Measurements from ENCODE around the gene SPRY4. TPM values are rescaled to one million over a fixed set of nuclear protein-coding genes. Genes with fewer than 3 reads are reported as not detected.
"Not testable (repeated sequence)": the region's sequence is repeated elsewhere in the genome, so short reads cannot be mapped to it uniquely, and the experiment has no call there.

SPRY4 gene
- total RNA-seq, 2 donors from 2014 or later: 1.1 to 1.4 TPM

DNA sequence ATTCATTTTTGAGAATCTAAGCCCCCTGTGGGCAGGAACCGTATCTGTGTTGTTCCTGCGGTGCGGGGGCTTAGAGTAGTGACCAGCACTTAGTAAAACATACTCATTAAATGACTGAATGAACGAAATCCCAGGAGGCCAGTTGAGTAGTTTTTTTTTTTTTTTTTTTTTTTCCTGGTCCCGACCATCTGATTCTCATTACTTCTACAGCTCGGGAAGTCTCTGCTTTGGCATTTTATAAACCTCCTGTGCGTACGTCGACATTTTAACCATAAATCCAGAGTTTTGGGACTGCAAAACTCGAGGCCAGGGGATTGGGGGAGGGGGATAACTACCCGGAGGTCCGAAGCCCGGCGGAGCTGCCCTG is 31.5 kb upstream of the SPRY4 start:
- ATAC-seq (replicated peaks in 1 of 2): no peak
- no peak overlapping the region for H3K27ac Mint-ChIP-seq
- peaks cover 50% of the 10 kb centered on the region for H3K4me1 Mint-ChIP-seq (ENCODE audit: low read depth)
- no peak for DNase-seq
- H3K9me3 Mint-ChIP-seq: no peaks in the 10 kb centered on the region
- H3K36me3 Mint-ChIP-seq (ENCODE audit: insufficient read depth in 2 of 2): peaks cover 0 to 2% of the 10 kb centered on the region in 2 donors
- no peaks in the 10 kb centered on the region for H3K27me3 Mint-ChIP-seq (ENCODE audit: low read depth)
- H3K4me3 Mint-ChIP-seq: peak overlapping the region; percentile 51 to 87

DNA sequence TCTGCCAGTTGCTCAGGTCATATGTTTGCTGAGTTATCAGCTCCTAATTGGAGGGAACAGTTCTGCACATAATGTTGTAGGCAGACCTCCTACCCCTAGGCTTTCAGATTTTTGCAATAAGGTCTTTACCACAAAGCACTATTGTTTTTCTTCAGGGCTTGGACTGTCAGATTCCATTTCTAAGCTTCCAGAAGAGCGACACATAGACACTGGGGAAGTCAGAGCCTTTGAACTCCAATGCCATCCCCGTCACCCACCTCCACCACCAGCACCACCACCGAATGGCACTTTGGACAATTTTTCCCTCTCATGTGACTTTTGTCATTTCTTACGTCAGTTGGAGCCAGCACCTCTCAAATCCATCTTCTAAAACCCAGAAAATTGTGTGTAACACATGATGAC is 28.3 kb upstream of the SPRY4 start:
- no peaks in the 10 kb centered on the region for H3K9me3 Mint-ChIP-seq
- peaks cover 23% of the 10 kb centered on the region for H3K4me1 Mint-ChIP-seq (ENCODE audit: low read depth)
- H3K4me3 Mint-ChIP-seq: no peak overlapping the region
- H3K36me3 Mint-ChIP-seq (ENCODE audit: insufficient read depth in 2 of 2): peaks cover 0 to 2% of the 10 kb centered on the region in 2 donors
- H3K27me3 Mint-ChIP-seq (ENCODE audit: low read depth): no peaks in the 10 kb centered on the region
- DNase-seq: no peak
- no peak for ATAC-seq (replicated peaks in 1 of 2)
- H3K27ac Mint-ChIP-seq: no peak overlapping the region

DNA sequence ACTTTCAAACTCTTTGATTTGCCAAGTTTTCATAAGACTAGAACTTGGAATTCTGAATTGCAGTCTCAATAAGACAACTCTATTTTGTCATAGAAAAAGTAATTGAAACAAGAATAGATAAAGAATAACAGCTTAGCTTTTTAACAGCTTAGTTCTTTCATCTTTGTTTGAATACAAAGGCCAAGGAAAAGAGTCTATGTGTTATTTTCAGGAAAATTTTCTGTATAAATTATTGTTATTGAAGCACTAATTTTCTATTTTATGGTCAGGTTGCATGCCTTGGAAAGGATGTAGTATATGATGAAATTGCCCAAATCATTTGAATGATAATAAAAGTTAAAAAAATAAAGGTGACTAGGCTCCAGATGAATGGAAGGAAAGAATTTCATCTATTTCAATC is 25.2 kb upstream of the SPRY4 start:
- H3K27me3 Mint-ChIP-seq (ENCODE audit: low read depth): no peaks in the 10 kb centered on the region
- no peak for DNase-seq
- H3K36me3 Mint-ChIP-seq (ENCODE audit: insufficient read depth in 2 of 2): peaks cover 3 to 5% of the 10 kb centered on the region in 2 donors
- peaks cover 6% of the 10 kb centered on the region for H3K4me1 Mint-ChIP-seq (ENCODE audit: low read depth)
- no peak overlapping the region for H3K27ac Mint-ChIP-seq
- H3K4me3 Mint-ChIP-seq: no peak overlapping the region
- ATAC-seq (replicated peaks in 1 of 2): no peak
- peaks cover 3 to 4% of the 10 kb centered on the region in 2 donors for H3K9me3 Mint-ChIP-seq

DNA sequence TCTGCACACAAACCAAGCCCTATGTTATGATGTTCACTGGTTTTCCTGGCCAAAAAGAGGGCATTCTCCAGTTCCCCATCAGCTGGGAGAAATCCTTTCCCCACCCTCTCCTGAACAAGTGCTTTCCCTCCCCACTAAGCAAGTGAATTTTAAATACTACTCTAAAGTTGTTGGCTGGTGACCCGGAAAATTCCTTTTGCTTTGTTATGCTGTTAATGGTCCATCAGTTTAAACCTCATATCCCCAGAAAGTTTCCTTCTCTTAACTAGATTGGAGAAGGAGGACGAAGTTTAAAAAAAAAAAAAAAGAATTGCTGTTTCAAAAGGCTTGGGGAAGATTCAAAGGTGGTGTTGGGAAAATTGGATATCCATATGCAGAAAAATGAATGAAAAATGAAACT is 21.9 kb upstream of the SPRY4 start:
- Mint-ChIP-seq H3K27me3 (ENCODE audit: low read depth) (no peaks in the 10 kb centered on the region), H3K4me1 (ENCODE audit: low read depth) (no peaks in the 10 kb centered on the region), H3K4me3 (no peak overlapping the region), H3K9me3 (peaks cover 9 to 17% of the 10 kb centered on the region in 2 donors), H3K27ac (no peak overlapping the region), H3K36me3 (ENCODE audit: insufficient read depth in 2 of 2) (peaks cover 14 to 16% of the 10 kb centered on the region in 2 donors)
- no peak for DNase-seq
- no peak for ATAC-seq (replicated peaks in 1 of 2)

DNA sequence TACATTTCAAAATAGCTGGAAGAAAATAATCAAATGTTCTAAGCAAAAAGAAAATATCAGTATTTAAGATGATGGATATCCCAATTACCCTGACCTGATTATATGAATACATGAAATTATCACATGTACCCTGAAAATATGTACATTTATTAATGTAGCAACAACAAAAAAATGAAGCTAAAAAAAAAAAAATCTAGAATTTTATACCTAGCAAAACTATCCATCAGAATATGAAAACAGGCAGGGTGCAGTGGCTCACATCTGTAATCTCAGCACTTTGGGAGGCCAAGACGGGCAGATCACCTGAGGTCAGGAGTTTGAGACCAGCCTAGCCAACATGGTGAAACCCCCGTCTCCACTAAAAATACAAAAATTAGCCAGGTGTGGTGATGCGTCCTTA is 20.1 kb upstream of the SPRY4 start:
- peaks cover 9 to 17% of the 10 kb centered on the region in 2 donors for H3K9me3 Mint-ChIP-seq
- not testable (repeated sequence) for H3K27ac Mint-ChIP-seq; H3K4me1 Mint-ChIP-seq (ENCODE audit: low read depth); ATAC-seq (replicated peaks in 1 of 2); H3K4me3 Mint-ChIP-seq; H3K27me3 Mint-ChIP-seq (ENCODE audit: low read depth); DNase-seq
- peaks cover 14 to 16% of the 10 kb centered on the region in 2 donors for H3K36me3 Mint-ChIP-seq (ENCODE audit: insufficient read depth in 2 of 2)

DNA sequence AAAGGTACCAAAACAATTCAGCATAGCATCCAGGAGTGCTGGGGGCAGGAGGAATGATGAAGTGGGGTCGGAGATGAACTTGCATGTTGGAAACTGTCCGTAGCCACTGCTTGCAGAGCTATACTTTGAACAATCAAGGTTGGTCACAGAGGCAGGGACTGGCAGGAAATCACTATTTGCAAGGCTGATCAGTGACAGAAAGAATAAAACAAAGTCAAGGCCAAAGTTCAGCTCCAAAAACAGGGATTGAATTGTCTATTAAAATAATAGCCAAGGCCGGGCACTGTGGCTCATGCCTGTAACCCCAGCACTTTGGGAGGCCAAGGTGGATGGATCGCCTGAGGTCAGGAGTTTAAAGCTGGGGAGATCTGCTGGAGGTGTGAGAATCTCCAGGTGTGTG is 18.7 kb upstream of the SPRY4 start:
- no peak overlapping the region for H3K4me3 Mint-ChIP-seq
- no peak for ATAC-seq (replicated peaks in 1 of 2)
- peaks cover 9 to 17% of the 10 kb centered on the region in 2 donors for H3K9me3 Mint-ChIP-seq
- H3K4me1 Mint-ChIP-seq (ENCODE audit: low read depth): no peaks in the 10 kb centered on the region
- H3K27ac Mint-ChIP-seq: no peak overlapping the region
- no peak for DNase-seq
- peaks cover 14 to 16% of the 10 kb centered on the region in 2 donors for H3K36me3 Mint-ChIP-seq (ENCODE audit: insufficient read depth in 2 of 2)
- no peaks in the 10 kb centered on the region for H3K27me3 Mint-ChIP-seq (ENCODE audit: low read depth)

DNA sequence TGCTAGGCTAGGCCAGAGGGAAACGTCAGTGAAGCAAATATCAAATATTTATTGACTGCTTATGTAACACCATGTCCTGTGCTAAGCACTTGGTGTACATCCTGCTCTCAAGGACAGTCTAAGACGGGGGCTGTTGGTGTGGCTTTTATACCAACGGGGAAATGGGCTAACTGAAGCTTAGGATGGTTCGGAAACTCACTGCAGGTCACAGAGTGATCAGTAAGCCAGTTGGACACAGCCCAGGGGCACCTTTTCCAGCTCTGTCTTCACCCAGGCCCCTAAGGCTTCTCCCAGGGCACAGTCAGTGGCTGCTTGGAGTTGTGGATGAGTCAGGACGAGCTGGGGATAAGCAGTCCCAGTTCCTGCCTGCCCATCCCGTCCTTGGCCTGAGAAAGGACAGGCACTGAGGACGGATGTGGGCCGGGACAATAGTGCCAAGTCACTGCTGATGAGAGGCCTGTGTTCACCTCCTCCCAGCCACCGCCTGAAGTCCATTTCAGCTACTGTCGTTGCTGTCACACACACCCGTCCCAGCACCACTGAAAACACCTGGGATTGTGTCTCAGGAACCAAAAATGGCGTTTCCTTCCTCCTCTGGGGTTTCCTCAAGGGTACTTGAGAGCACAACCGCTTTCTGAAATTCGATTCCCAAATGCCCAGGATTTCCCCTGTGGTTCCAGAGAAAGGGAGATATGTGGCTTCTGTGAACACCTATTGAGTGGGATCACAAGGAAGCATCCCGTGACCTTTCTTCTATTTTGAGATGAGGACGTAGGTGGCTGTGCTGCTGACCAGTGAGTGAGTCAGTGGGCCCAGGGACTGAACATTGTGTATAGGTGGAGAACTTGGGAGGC is 17.5 kb upstream of the SPRY4 start:
- Mint-ChIP-seq H3K27ac (no peak overlapping the region), H3K27me3 (ENCODE audit: low read depth) (no peaks in the 10 kb centered on the region), H3K9me3 (peaks cover 9 to 17% of the 10 kb centered on the region in 2 donors), H3K4me3 (no peak overlapping the region), H3K4me1 (ENCODE audit: low read depth) (no peaks in the 10 kb centered on the region), H3K36me3 (ENCODE audit: insufficient read depth in 2 of 2) (peaks cover 14 to 16% of the 10 kb centered on the region in 2 donors)
- ATAC-seq (replicated peaks in 1 of 2) (no peak), DNase-seq (no peak)

DNA sequence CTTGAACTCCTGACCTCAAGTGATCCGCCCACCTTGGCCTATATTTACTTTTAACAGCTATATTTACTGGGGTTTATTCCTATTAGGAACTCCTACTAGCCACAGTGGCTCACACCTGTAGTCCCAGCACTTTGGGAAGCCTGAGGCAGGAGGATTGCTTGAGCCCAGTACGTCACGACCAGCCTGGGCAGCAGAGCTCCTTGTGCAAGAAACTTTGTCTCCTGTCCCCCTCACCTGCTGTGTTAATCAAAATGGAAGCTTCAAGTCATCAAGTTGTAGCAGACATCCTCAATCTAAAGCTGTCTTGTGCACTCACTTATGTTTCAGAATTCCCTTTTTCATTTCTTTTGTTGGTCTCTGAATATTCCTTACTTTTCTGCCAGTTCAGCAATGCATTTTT is 15.0 kb upstream of the SPRY4 start:
- no peak overlapping the region for H3K4me3 Mint-ChIP-seq
- ATAC-seq (replicated peaks in 1 of 2): no peak
- H3K27me3 Mint-ChIP-seq (ENCODE audit: low read depth): no peaks in the 10 kb centered on the region
- DNase-seq: no peak
- H3K36me3 Mint-ChIP-seq (ENCODE audit: insufficient read depth in 2 of 2): peaks cover 9 to 10% of the 10 kb centered on the region in 2 donors
- no peak overlapping the region for H3K27ac Mint-ChIP-seq
- H3K4me1 Mint-ChIP-seq (ENCODE audit: low read depth): no peaks in the 10 kb centered on the region
- H3K9me3 Mint-ChIP-seq: peaks cover 6 to 13% of the 10 kb centered on the region in 2 donors

DNA sequence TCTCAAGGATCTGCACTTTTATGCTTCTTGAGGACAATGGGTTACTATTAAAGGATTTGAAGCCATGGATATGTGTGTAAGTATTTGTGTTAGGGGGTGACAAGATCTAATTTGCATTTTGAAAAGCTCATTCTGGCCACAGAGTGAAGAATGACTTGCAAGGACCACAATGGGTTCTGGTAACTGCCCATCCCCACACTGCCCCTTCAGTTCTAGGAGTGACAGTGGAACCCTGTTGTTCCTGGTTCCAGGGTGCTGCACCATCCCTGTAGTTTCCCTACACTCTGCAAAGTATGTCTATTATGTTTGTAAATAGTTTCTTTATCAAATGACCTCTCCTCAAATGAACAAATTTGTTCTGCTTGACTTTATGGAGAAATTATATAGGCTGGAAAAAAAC is 9.7 kb upstream of the SPRY4 start:
- DNase-seq (no peak), ATAC-seq (replicated peaks in 1 of 2) (no peak)
- Mint-ChIP-seq H3K36me3 (ENCODE audit: insufficient read depth in 2 of 2) (no peaks in the 10 kb centered on the region), H3K4me3 (no peak overlapping the region), H3K27me3 (ENCODE audit: low read depth) (no peaks in the 10 kb centered on the region), H3K4me1 (ENCODE audit: low read depth) (no peaks in the 10 kb centered on the region), H3K27ac (no peak overlapping the region), H3K9me3 (no peaks in the 10 kb centered on the region)

DNA sequence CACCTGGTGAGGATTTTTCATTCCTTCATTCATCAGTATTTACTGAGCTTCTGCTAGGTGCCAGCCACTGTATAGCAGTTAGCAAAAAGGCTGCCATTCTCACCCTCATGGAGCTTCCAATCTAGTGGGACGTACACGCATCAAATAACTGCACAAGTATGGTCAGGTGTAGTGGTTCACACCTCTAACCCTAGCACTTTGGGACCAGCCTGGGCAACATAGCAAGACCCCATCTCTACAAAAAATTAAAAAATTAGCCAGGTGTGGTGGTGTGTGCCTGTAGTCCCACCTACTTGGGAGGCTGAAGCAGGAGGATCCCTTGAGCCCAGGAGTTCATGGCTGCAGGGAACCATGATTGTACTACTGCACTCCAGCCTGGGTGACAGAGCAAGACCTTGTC is 8.9 kb upstream of the SPRY4 start:
- not testable (repeated sequence) for H3K4me1 Mint-ChIP-seq (ENCODE audit: low read depth); H3K36me3 Mint-ChIP-seq (ENCODE audit: insufficient read depth in 2 of 2); ATAC-seq (replicated peaks in 1 of 2); H3K27me3 Mint-ChIP-seq (ENCODE audit: low read depth); H3K4me3 Mint-ChIP-seq; DNase-seq; H3K27ac Mint-ChIP-seq; H3K9me3 Mint-ChIP-seq

DNA sequence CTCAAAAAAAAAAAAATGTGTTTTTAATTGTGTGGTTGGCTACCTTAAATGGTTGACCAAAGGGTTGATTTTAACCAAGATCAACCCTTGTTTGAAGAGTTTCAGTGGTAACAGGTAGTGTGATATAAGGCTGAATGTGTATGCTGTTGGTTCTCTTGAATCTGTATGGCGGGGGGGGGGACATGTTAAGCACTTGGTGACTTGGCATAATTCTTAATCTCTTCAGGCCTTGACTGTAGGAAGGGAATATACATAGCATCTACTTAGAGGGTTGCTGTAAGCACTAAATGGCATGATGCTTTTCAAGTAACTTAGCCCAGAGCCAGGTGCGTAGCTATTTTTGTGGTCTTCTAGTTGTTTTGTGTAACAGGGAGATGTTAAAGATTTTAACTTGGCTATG is 5.6 kb upstream of the SPRY4 start:
- Mint-ChIP-seq H3K9me3 (no peaks in the 10 kb centered on the region), H3K4me3 (no peak overlapping the region), H3K27ac (no peak overlapping the region), H3K27me3 (ENCODE audit: low read depth) (peaks cover 19% of the 10 kb centered on the region), H3K4me1 (ENCODE audit: low read depth) (peaks cover 17% of the 10 kb centered on the region), H3K36me3 (ENCODE audit: insufficient read depth in 2 of 2) (no peaks in the 10 kb centered on the region)
- DNase-seq: no peak
- ATAC-seq (replicated peaks in 1 of 2): no peak

DNA sequence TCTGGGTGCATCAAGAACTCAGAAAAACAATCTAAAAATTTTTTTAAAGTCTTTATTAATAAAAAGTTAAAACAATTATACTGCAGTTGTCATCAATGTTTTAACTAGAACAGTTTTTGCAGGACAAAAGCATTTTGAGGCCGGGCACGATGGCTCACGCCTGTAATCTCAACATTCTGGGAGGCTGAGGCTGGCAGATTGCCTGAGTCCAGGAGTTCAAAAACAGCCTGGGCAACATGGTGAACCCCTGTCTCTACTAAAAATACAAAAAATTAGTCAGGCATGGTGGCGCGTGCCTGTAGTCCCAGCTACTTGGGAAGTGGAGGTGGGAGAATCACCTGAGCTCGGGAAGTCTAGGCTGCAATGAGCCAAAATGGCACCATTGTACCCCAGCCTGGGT is 5.2 kb upstream of the SPRY4 start:
- no peak overlapping the region for H3K27ac Mint-ChIP-seq
- H3K36me3 Mint-ChIP-seq (ENCODE audit: insufficient read depth in 2 of 2): no peaks in the 10 kb centered on the region
- DNase-seq (no peak), ATAC-seq (replicated peaks in 1 of 2) (no peak)
- no peak overlapping the region for H3K4me3 Mint-ChIP-seq
- H3K4me1 Mint-ChIP-seq (ENCODE audit: low read depth): peaks cover 21% of the 10 kb centered on the region
- H3K27me3 Mint-ChIP-seq (ENCODE audit: low read depth): peaks cover 19% of the 10 kb centered on the region
- H3K9me3 Mint-ChIP-seq: no peaks in the 10 kb centered on the region

DNA sequence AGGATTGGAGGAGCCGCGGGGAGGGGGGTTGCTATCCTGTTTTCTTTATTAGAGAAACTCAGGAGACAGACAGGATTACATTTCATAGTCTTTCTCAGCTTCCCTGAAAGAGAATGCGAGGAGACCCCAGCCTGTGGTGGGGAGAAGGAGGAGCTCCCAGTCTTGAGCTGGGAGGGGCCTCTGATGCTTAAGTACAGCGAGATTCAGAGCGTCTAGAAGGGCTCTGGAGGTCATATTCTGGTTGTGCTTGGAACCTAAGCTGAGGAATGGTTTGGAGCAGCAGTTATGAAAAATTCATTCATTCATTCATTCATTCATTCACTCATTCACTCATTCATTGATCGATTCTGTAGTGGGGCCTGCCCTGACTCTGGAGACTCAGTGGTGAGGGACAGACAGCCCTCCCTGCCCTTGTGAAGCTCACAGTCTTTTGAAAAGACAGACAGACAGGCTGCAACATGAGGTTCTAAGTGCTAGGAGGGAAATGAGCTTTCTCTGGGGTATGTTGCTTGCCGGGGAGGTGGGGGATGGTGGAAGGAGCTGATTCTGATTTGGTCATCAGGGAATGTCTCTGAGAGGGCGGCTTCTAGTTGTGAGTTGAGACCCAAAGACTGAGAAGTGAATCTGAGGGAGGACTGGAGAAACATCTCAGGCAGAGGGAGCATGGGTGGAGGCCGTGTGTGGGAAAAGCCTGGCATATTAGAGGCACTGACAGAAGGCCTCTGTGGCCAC is 2.5 kb upstream of the SPRY4 start:
- Mint-ChIP-seq H3K36me3 (ENCODE audit: insufficient read depth in 2 of 2) (no peaks in the 10 kb centered on the region), H3K4me3 (no peak overlapping the region), H3K9me3 (no peaks in the 10 kb centered on the region), H3K4me1 (ENCODE audit: low read depth) (peaks cover 38% of the 10 kb centered on the region), H3K27me3 (ENCODE audit: low read depth) (peaks cover 37% of the 10 kb centered on the region), H3K27ac (no peak overlapping the region)
- DNase-seq: no peak
- ATAC-seq (replicated peaks in 1 of 2): no peak
